GM18498 (cell line): Measurements from ENCODE around the gene VSX1.

Source experiments
- ATAC-seq: cut with Tn5 transposase; IDR thresholded peaks from one replicate; pipeline ENCODE4 v1.9.1; 2021; ENCODE audit warnings: mild to moderate bottlenecking, moderate library complexity; ENCODE audit not compliant: unreplicated experiment

VSX1 gene

GRCh38 chr20:25054096-25054820 is 27.7 kb downstream of the VSX1 start:
- no peak for ATAC-seq

DNA sequence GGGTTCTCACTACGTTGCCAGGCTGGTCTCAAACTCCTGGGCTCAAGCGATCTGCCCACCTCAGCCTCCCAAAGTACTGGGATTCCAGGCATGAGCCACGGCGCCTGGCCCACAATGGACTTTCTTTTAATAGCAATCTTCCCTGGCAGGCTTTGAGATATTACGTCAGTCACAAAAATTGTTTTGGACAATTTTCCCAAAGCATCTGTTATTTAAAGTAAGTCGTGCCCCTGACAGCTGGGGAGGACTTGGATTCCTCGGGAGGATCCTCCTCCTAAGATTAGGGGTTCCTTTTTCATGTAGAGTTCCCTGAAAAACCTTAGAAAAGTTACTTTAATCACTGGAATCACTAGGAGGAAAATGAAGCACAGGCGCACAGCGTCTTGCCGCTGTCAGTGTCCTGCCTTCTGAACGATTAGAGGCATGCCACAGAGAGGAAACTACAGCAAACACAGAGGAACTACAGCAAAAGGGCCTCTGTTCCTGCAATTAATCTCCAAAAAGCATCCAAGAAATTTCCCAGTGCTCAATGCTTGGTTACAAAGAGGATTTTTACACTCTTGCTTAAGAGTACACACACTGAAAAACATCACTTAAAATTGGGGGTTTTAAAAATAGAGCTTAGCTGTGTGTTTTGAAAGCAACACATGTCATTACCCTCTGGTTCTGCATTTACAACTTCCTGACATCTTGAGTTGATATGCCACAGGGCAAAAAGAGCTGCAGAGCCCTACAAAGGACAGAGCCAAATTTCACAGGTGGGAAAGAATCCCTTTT is 28.5 kb downstream of the VSX1 start:
- no peak for ATAC-seq

DNA sequence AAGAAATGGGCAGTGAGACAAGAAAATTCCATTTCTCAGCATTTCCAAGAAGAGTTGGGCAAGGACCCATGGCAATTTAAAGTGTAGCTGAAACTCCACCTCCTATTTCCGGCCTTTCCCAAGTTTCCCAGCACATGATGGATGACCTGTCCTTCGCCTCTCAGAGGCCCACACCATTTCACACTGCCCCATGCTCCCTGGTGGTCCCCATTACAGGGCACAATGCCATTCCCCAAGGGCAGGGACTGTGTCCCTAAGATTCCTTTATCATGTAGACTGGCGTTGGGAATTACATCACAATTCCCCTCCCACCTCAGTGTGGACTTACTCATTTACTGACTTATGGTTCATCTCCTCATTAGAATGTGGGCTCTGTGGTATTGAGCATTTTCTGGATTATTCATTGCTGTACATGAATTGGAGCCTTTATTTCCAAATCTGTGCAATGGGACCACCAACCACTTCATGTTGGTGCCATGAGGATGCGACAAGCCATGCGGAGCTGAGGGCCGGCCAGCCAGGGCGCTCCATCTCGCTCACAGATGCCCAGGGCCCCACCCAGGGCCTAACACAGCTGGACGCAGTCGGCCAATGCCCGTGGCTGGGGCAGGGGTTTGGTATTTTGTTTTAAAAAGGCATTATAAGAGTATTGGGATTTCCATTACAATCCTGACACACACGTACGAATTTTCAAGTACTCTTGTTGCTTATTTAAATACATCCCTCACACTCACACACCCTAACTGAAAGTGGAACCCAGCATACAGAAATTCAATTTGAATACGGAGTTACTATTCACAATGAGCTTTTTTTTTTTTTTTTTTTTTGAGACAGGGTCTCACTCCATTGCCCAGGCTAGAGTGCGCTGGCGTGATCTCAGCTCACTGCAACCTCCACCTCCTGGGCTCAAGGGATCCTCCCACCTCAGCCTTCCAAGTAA is 29.4 kb downstream of the VSX1 start:
- ATAC-seq: no peak

- ATAC-seq: no peak
Observed at GRCh38 chr20:25051386-25052155, 30.4 kb downstream of the VSX1 start.

DNA sequence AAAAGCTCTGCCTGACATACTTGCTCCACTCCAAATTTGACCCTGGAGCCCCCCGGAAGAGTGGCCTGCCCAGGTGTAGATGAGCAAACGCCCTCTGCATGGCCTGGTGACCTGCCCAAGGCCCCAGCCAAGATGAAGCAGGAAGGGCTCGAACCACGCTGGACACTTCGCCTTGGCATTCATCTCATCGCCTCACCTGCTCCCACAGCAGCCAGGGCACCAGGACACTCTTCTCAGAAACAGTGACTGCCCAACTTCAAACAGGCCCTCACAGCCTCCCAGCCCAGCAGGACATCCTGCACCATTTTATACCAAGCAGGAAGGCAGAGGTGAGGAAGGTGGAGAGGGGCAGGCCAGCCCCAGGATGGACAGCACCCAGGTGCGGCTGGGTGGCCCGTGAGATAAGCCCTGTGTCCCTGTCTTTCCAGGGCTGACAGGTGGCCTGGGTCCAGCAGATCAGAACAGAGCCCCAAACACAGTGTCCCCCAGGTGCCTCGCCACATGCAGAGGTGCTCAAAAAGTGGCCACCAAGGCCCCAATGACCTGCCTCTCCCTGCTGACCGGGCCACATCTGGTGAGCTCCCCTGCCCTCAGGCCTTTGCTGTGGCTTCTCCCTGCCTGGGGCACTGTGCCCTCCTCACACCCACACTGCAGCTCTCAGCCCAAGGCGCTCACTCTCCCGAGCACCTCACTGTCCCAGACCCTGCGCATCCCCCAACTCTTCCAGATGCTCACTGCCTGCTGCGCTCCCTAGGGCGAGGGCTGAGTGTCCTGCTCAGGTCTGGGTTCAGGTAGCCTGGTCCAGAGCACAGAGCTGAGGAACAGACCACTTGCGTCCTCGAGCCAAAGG is 31.2 kb downstream of the VSX1 start:
- ATAC-seq: no peak

GRCh38 chr20:25050082-25050481 is 31.9 kb downstream of the VSX1 start:
- no peak for ATAC-seq

- ATAC-seq: no peak
Observed at GRCh38 chr20:25049261-25050060, 32.5 kb downstream of the VSX1 start.

DNA sequence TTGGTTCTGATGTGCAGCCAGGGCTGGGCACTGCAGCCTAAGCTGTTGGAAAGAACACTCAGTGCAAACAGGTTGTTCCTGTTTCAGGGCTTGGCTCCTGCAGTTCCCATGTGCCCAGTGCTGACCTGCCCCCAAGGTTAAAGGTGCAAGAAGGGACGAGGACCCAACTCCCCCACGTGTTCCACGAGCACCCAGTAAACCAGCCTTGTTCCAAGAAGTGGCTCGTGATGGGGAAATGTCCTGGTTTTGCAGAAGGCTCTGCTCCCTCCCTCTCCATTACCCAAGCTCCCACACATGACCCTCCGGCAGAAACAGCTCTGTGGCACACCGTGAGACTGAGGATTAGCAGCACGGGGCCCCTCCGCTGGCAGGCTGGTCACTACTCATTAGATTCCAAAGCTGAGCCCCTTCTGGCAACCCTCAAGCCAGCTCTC is 33.4 kb downstream of the VSX1 start:
- ATAC-seq: no peak

GRCh38 chr20:25047766-25048165 is 34.2 kb downstream of the VSX1 start:
- no peak for ATAC-seq

GRCh38 chr20:25046736-25047666 is 34.9 kb downstream of the VSX1 start:
- ATAC-seq: no peak

GRCh38 chr20:25046181-25046641 is 35.7 kb downstream of the VSX1 start:
- no peak for ATAC-seq

DNA sequence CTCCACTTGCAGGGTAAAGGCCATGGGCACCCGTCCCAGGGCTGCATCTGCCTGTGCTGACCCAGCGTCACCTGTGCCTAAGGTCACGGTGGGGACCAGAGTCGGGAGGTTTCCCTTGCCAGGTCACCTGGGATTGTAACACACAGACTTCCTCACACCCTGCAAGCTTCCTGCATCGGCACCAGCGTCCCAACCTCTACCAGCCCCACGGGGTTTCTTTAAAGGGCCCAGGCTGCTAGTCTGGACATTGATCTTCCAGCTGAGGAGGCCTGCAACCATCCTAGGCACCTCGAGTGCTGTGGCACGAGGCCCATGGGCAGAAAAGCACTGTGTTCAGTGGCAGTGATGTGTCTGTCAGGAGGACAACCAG is 36.6 kb downstream of the VSX1 start:
- ATAC-seq: no peak

DNA sequence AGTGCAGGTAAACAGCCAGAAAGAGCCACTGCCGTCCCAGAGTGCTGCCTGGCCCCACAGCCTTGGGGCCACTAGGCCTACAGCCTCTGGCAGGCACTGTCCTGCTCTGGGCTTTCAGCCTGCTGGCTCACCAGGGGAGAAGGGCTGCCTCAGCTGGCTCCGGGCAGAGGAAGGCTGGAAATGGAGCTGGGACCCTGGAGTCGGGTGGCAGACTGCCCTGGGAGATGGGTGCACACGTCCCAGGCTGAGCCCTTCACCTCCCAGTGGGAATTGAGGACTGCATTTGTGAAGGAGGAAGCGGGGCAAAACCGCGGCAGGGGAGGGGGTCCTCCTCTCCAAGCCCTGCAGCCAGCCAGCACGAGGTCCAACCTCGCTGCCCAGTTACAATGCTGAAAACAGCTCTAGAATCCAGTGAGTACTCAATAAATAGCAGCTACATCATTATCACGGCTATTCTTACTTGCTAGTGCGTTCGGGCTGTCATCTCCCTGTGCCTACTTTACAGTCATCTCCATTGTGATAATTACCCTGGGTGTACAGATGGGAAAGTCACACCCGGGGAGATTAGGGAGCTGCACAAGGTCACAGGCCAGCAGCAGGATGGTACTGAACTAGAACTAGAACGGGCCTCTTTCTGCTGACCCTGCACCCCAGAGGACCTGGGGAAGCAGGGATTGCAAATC is 37.1 kb downstream of the VSX1 start:
- ATAC-seq: no peak

GRCh38 chr20:25044261-25044560 is 37.7 kb downstream of the VSX1 start:
- no peak for ATAC-seq

DNA sequence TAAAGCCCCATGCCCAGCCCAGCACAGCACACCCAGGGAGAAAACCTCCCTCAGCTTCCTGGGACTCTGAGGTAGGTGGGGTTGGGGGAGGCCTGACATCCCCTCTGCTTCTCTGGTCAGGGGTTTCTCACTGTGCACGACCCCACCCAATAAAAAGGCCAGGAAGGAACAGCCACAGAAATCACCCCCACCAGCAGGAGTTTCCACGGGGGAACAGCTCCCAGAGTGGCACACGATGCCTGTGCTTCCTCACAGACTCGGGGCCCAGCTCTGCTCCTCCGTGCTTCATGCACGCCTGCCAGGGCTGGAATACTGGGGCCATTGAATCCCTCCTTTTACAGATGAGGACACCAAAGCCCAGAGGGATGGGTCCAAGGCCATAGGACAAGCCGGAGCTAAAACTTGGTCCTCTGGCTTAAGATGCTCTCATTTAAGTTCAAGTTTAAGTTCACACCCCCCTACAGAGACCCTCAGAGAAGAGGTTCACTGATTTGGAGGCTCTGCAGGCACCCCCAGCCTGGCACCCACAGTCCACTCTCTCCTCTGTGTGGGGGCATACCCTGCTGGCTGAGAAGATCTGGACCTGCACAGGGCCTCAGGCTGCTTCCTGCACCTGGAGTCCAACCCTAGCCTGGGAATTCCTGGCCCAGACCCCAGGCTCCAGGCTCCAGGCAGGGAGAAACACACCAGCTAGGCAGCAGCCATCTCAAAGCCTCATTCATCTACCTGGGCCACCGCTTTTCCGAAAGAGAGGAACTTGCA is 38.3 kb downstream of the VSX1 start:
- no peak for ATAC-seq
